ENCODE measurements around the gene GPD2.

Gene GPD2

DNA sequence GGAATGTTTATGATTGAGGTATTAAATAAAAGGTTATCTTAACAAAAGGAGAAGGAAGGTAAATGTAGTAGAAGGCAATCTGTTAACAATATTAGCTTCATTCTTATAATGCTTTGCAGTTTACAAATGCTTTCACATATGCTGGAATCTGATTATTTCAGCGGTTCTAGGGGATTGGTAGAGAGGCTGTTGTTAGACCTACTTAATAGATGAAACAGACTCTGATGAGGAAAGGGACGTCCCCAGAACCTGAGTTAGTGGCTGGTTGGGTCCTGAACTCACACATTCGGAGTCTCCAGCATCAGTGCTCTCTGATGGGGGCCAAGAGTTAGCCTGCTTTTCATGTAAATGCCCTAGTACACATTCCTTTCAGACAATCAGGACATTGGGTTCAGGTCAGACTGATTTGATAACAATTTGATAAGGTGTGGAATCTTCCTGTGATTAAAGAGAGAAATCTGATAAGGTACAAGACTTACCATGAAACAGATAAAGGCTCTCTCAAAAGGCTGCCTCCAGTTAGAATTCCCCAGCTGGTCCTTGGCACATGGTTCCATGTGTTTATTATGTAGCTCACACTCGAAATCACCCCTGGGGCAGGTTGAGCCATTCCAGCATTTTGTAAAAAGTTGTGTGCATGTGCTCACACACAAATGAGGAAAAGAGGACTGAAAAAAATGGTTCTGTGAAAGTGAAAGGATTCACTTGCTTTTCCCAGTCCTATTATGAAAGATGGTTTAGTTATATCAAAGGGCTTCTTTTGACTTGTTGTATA is 103.1 kb downstream of the GPD2 start:
- POLR2A ChIA-PET (ENCODE audit: low non-redundant PET), result no interaction called here

DNA sequence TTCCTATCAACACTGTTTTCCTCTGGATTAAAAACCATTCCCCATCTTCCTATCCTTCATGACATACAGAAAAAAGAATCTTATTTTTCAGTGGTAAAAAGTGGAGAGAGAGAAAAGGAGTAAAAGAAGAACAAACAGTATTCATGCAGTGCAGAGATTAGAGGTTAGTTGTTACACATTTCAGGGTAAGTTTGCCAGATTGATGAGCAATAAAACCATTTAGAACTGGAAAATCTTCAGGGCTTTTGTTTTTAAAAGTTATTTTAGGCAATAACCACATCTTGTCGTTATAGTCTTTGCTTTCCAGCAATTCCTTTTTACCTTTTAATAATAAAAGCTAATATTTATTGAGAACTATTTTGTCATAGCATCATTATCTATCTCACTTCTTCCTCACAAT is 104.5 kb downstream of the GPD2 start:
- CTCF ChIA-PET, result no interaction called here

More for the DNA sequence above, 103.1 kb downstream of the GPD2 start:
- TF ChIP-seq, protein P1, sequence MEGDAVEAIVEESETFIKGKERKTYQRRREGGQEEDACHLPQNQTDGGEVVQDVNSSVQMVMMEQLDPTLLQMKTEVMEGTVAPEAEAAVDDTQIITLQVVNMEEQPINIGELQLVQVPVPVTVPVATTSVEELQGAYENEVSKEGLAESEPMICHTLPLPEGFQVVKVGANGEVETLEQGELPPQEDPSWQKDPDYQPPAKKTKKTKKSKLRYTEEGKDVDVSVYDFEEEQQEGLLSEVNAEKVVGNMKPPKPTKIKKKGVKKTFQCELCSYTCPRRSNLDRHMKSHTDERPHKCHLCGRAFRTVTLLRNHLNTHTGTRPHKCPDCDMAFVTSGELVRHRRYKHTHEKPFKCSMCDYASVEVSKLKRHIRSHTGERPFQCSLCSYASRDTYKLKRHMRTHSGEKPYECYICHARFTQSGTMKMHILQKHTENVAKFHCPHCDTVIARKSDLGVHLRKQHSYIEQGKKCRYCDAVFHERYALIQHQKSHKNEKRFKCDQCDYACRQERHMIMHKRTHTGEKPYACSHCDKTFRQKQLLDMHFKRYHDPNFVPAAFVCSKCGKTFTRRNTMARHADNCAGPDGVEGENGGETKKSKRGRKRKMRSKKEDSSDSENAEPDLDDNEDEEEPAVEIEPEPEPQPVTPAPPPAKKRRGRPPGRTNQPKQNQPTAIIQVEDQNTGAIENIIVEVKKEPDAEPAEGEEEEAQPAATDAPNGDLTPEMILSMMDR (conservative IDR thresholded peaks at IDR 0.05; ENCODE audit: low read depth), result no peak
- no peak for DNase-seq (ENCODE audit: low spot score)
- no peak overlapping the region for H3K27ac ChIP-seq
- CTCF ChIA-PET, result no interaction called here

DNA sequence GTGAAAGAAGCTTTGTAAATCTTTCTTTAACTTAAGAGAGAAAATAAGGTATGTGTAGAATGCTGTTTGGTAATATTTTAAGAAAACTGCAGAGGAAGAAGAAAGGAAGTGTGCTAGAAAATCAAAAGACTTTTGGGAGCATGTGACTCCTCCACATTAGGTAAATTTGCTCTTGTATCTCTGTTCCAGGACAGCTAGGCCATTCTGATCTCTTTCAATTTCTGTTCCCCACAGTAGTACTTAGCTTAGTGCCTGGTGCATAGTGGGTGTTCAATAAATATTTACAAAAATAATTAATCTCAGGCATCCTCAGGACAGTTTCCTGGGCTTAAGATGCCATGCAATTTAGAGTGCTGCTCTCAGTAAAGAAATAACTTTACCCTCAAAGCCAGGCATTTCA is 105.0 kb downstream of the GPD2 start:
- H3K27ac ChIP-seq, result no peak overlapping the region
- TF ChIP-seq, protein P1 (conservative IDR thresholded peaks at IDR 0.05; ENCODE audit: low read depth), result no peak
- POLR2A ChIA-PET (ENCODE audit: low non-redundant PET), result no interaction called here
- no peak for DNase-seq (ENCODE audit: low spot score)
- CTCF ChIA-PET, result interaction anchor here (0.6 kb wide), 1 partner anchor 1335 kb away, joined by 3 read pairs; the partner anchor contains the start of gene ACVR1

More for the DNA sequence above, 104.5 kb downstream of the GPD2 start:
- TF ChIP-seq, protein P1 (conservative IDR thresholded peaks at IDR 0.05; ENCODE audit: low read depth), result no peak
- DNase-seq (ENCODE audit: low spot score), result no peak
- no peak overlapping the region for H3K27ac ChIP-seq
- POLR2A ChIA-PET (ENCODE audit: low non-redundant PET), result no interaction called here

DNA sequence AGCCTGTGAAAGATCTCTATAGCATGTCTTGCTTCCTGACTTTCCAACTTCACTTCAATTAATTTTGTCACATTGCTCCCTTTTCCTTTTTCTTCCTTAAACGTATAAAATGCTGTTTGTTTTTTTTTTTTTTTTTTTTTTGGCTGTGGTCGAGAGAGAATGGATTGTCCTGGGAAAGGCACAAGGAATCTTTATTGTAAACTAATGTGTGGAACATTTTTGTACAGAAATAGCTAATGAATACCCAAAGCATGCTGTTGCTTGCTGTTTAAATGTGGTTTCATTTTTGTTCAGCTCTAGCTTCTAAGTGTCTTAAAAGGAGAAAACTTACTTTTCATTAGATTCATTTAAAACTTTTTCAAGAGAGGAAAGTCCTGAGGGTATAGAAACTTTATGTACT is 105.5 kb downstream of the GPD2 start:
- no peak overlapping the region for H3K27ac ChIP-seq
- POLR2A ChIA-PET (ENCODE audit: low non-redundant PET), result no interaction called here
- CTCF ChIA-PET, result interaction anchor here (0.6 kb wide), 1 partner anchor 1335 kb away, joined by 3 read pairs; the partner anchor contains the start of gene ACVR1

DNA sequence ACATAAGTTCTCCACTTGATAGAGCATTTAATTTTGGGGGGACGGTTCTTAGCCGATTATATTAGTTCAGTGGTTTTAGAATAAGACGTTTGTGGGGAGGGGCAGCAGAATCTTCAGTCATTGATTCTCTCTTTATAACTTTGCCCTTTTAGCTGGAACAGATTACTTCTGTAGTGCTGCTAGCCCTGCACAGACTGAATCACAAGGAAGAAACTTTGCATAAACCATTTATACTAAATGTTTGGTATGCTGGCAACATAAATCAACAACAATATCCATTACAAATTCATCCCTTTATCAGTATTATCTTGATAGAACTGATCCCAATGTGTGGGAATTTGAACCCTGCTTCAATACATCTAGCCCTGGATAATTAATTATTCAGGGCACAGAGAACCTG is 112.2 kb downstream of the GPD2 start:
- H3K27ac ChIP-seq, result no peak overlapping the region
- POLR2A ChIA-PET (ENCODE audit: low non-redundant PET), result no interaction called here
- CTCF ChIA-PET, result interaction anchor here (0.5 to 0.7 kb wide), 2 partner anchors 19 to 517 kb away, joined by 3 to 4 read pairs; no protein-coding TSS in a partner anchor
- no peak for DNase-seq (ENCODE audit: low spot score)
- TF ChIP-seq, protein P1 (conservative IDR thresholded peaks at IDR 0.05; ENCODE audit: low read depth), result no peak

More for the DNA sequence above, 105.5 kb downstream of the GPD2 start:
- no peak for DNase-seq (ENCODE audit: low spot score)
- TF ChIP-seq, protein P1 (conservative IDR thresholded peaks at IDR 0.05; ENCODE audit: low read depth), result no peak

DNA sequence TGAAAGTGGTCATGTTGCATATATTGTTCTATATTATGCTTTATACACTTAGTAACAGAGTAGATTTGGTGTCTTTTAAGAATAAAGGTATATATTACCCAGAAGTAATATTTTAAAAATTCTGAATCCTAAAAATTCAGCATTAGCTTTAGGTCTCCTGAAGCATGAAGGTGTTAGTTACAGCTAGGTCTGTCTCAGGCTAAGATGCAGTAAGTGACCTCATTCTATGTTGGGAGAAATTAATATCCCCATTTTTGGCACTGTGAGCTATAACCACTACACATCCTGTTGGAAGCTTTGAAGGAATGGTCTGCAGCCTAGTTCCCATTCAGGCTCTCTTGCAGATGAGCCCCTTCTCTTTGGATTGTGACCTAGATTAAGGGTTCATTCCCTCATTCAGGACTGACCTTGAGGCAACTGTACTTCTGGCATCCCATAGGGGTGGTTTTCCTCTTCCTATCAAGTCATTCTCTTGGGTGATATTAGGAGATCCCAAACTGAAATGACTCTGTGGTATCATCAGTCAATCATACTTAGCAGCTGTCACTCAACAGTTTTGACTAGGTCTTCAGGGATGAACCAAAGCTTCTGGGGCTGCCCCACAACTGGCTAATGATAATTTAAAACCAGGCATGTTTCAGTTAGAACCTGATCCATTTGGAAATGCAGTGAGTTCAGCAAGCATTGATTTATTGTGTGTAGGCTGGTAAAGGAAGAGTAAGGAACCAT is 117.7 kb downstream of the GPD2 start:
- CTCF ChIA-PET, result interaction anchor here (0.6 to 0.9 kb wide), 3 partner anchors 21 to 68 kb away, joined by 3 to 4 read pairs (median 3); no protein-coding TSS in a partner anchor
- H3K27ac ChIP-seq, result no peak overlapping the region
- POLR2A ChIA-PET (ENCODE audit: low non-redundant PET), result no interaction called here
- no peak for DNase-seq (ENCODE audit: low spot score)
- TF ChIP-seq, protein P1 (conservative IDR thresholded peaks at IDR 0.05; ENCODE audit: low read depth), result no peak
